Left lung (tissue), 10 donors: ENCODE data around the gene ZCWPW1. TPM values are rescaled to one million over a fixed set of nuclear protein-coding genes. Genes with fewer than 3 reads are reported as not detected.
A peak's percentile ranks its signal among the peaks of the same experiment; 100 is the strongest.

Source experiments
- ATAC-seq: fragments of 200-7000 bp; cut with Tn5 transposase; one replicate; pipeline ENCODE4 v1.9.1; 2020; ENCODE audit warnings: moderate library complexity
- DNase-seq, 4 donors: peaks; one replicate each; pipeline ENCODE4 v3.0.0-alpha.2; 2013 to 2020
- H3K27ac ChIP-seq, 2 donors: fragments of 200-600 bp; sonication (generic) in 1 of 2; one replicate each; pipeline versions ENCODE4 v1.5.0 to v1.8.0; 2020 to 2021
- H3K27me3 ChIP-seq, 2 donors: fragments of 200-600 bp; sonication (generic) in 1 of 2; one replicate each; pipeline versions ENCODE4 v1.5.0 to v1.8.0; 2020 to 2021
- H3K36me3 ChIP-seq, 2 donors: fragments of 200-600 bp; sonication (generic) in 1 of 2; one replicate each; pipeline versions ENCODE4 v1.5.0 to v1.8.0; 2020 to 2021
- H3K4me1 ChIP-seq, 2 donors: fragments of 200-600 bp; one replicate each; pipeline ENCODE4 v1.8.0; 2021
- H3K4me3 ChIP-seq, 2 donors: fragments of 200-600 bp; sonication (generic) in 1 of 2; one replicate each; pipeline versions ENCODE4 v1.5.0 to v1.8.0; 2020 to 2021; ENCODE audit warnings: mild to moderate bottlenecking in 1 of 2
- H3K9me3 ChIP-seq, 2 donors: fragments of 200-600 bp; sonication (generic) in 1 of 2; one replicate each; pipeline versions ENCODE4 v1.5.0 to v1.8.0; 2020 to 2021
- CTCF ChIP-seq, 2 donors: fragments of 200-600 bp; sonication (generic) in 1 of 2; IDR thresholded peaks; one replicate each; pipeline versions ENCODE4 v1.5.0 to v1.8.0; 2021; ENCODE audit warnings: antibody characterized with exemption in 2 of 2
- intact Hi-C, 2 donors: fragments of 100-400 bp; cut with DNase I; formaldehyde crosslinking; loops; one replicate each; pipeline versions ENCODE4 v1.11.2 to v1.14.2; 2022
- polyA plus RNA-seq, 6 donors: library from polyadenylated mRNA; unstranded; fragments of 120-200 nt; gene quantifications; one replicate each; pipeline ENCODE4 v1.2.1, GENCODE V29; 2013; ENCODE audit not compliant: insufficient read length in 6 of 6
- total RNA-seq, 2 donors: library from RNA; stranded (reverse); fragmentation: NEBNext Ultra II Directional; extraction: Animal tissue kit (Norgen Biotek cat#: 25700); gene quantifications; one replicate each; pipeline ENCODE4 v1.2.1, GENCODE V29; 2021
- donor health status: DM: no; HTN: yes; CAD: no.
- donor health status: DM: no; HTN: no; CAD: no.

Gene ZCWPW1
- total and polyA plus RNA-seq, 8 donors = 2.9 to 9.8 (median 8.6) TPM

- no peak for TF ChIP-seq CTCF (IDR thresholded peaks at IDR 0.05)
- Histone ChIP-seq H3K4me1 (peaks cover 21 to 63% of the 10 kb centered on the region in 2 donors), H3K9me3 (no peaks in the 10 kb centered on the region), H3K27ac (peak overlapping the region in 1 of 2 donors; percentile 46), H3K27me3 (no peaks in the 10 kb centered on the region), H3K36me3 (peaks cover 0 to 41% of the 10 kb centered on the region in 2 donors), H3K4me3 (peak overlapping the region in 1 of 2 donors; percentile 97)
- DNase-seq = no peak
- intact Hi-C loops = loop anchor here in 1 of 2 donors (10.0 kb wide), 1 partner anchor 209 kb away; no protein-coding TSS in a partner anchor
- no peak for ATAC-seq
Observed at GRCh38 chr7:100475549-100475948, 47.0 kb upstream of the ZCWPW1 start.

- intact Hi-C loops = loop anchor here (5.0 to 10.0 kb wide), 2 partner anchors 84 to 212 kb away; no protein-coding TSS in a partner anchor
- DNase-seq = peak in 1 of 4 donors; percentile 48
- Histone ChIP-seq H3K9me3 (no peaks in the 10 kb centered on the region), H3K4me3 (peak overlapping the region in 1 of 2 donors; percentile 16), H3K4me1 (peaks cover 21 to 67% of the 10 kb centered on the region in 2 donors), H3K27ac (peak overlapping the region; percentile 48 to 66), H3K36me3 (peaks cover 0 to 60% of the 10 kb centered on the region in 2 donors), H3K27me3 (no peaks in the 10 kb centered on the region)
- no peak for TF ChIP-seq CTCF (IDR thresholded peaks at IDR 0.05)
- peak; percentile 41 for ATAC-seq
Observed at GRCh38 chr7:100472854-100473499, 44.5 kb upstream of the ZCWPW1 start.

- peaks cover 21 to 62% of the 10 kb centered on the region in 2 donors for H3K4me1 ChIP-seq
- H3K4me3 ChIP-seq = peak overlapping the region in 1 of 2 donors; percentile 16
- no peak for TF ChIP-seq CTCF (IDR thresholded peaks at IDR 0.05)
- peaks cover 0 to 67% of the 10 kb centered on the region in 2 donors for H3K36me3 ChIP-seq
- intact Hi-C loops = loop anchor here (5.0 to 10.0 kb wide), 2 partner anchors 85 to 213 kb away; no protein-coding TSS in a partner anchor
- no peaks in the 10 kb centered on the region for H3K9me3 ChIP-seq
- peak overlapping the region; percentile 48 to 66 for H3K27ac ChIP-seq
- H3K27me3 ChIP-seq = no peaks in the 10 kb centered on the region
- DNase-seq = peak in 1 of 4 donors; percentile 56
- ATAC-seq = peak; percentile 56
Observed at GRCh38 chr7:100472121-100472851, 43.8 kb upstream of the ZCWPW1 start.

- Histone ChIP-seq H3K9me3 (no peaks in the 10 kb centered on the region), H3K4me1 (peaks cover 10 to 60% of the 10 kb centered on the region in 2 donors), H3K4me3 (no peak overlapping the region), H3K27ac (peak overlapping the region in 1 of 2 donors; percentile 3), H3K27me3 (no peaks in the 10 kb centered on the region), H3K36me3 (peaks cover 0 to 75% of the 10 kb centered on the region in 2 donors)
- DNase-seq (no peak), ATAC-seq (no peak)
- no peak for TF ChIP-seq CTCF (IDR thresholded peaks at IDR 0.05)
- intact Hi-C loops = loop anchor here (5.0 to 10.0 kb wide), 2 partner anchors 86 to 214 kb away; no protein-coding TSS in a partner anchor
Observed at GRCh38 chr7:100471021-100471420, 42.5 kb upstream of the ZCWPW1 start.
